Right cardiac atrium (tissue), 5 donors: ENCODE results near the gene GSE1. TPM values are rescaled to one million over a fixed set of nuclear protein-coding genes. Genes with fewer than 3 reads are reported as not detected.

Source experiments
- ATAC-seq, 2 donors: fragments of 200-7000 bp; cut with Tn5 transposase; one replicate each; pipeline versions ENCODE4 v1.8.0 to v1.9.1; 2020; ENCODE audit warnings: moderate library complexity in 2 of 2, mild to moderate bottlenecking in 1 of 2
- DNase-seq, 3 donors: peaks; one replicate each; pipeline ENCODE4 v3.0.0-alpha.2; 2020
- H3K27ac ChIP-seq: one replicate; pipeline ENCODE4 v1.5.1; 2013; ENCODE audit warnings: mild to moderate bottlenecking, low read length, control low read depth, moderate library complexity
- H3K27me3 ChIP-seq: one replicate; pipeline ENCODE4 v1.6.1; 2013; ENCODE audit not compliant: control insufficient read depth, insufficient read depth
- H3K4me1 ChIP-seq: one replicate; pipeline ENCODE4 v1.6.1; 2013; ENCODE audit warnings: low read length; ENCODE audit not compliant: control insufficient read depth, insufficient read depth
- H3K4me3 ChIP-seq: one replicate; pipeline ENCODE4 v1.5.1; 2013; ENCODE audit warnings: low read length, control low read depth
- H3K9me3 ChIP-seq: one replicate; pipeline ENCODE4 v1.6.1; 2013; ENCODE audit warnings: low read length; ENCODE audit not compliant: control insufficient read depth
- WGBS: extraction: QIAGEN DNeasy Blood & Tissue Kit; methylation state at CpG from one replicate; pipeline ENCODE4 v1.1.7; 2013; 5-methylcytosine and 5-hydroxymethylcytosine counted together
- intact Hi-C, 4 donors: fragments of 100-400 bp; cut with DNase I; formaldehyde crosslinking; loops; one replicate each; pipeline versions ENCODE4 v1.11.0 to v1.14.0; 2022 to 2023
- polyA plus RNA-seq: library from polyadenylated mRNA; stranded (reverse); fragments of 200-250 nt; gene quantifications from one replicate; pipeline ENCODE4 v1.2.3, GENCODE V29; 2013
- total RNA-seq, 4 donors: library from RNA; stranded (reverse); fragmentation: NEBNext Ultra II Directional; extraction: Animal tissue kit (Norgen Biotek cat#: 25700); gene quantifications; one replicate each; pipeline ENCODE4 v1.2.1, GENCODE V29; 2021
- donor health status: healthy with polysubstance abuse.
- donor health status: DM: no; HTN: yes; CAD: no.
- donor health status: DM: no; HTN: no; CAD: no.
- donor health status: DM: no; HTN: yes; CAD: no; lungs with severe emphysema.
- donor health status: DM: yes; HTN: yes; CAD: no.

The GSE1 gene
- total and polyA plus RNA-seq, 5 donors = 40.3 to 99.8 (median 87.6) TPM

DNA sequence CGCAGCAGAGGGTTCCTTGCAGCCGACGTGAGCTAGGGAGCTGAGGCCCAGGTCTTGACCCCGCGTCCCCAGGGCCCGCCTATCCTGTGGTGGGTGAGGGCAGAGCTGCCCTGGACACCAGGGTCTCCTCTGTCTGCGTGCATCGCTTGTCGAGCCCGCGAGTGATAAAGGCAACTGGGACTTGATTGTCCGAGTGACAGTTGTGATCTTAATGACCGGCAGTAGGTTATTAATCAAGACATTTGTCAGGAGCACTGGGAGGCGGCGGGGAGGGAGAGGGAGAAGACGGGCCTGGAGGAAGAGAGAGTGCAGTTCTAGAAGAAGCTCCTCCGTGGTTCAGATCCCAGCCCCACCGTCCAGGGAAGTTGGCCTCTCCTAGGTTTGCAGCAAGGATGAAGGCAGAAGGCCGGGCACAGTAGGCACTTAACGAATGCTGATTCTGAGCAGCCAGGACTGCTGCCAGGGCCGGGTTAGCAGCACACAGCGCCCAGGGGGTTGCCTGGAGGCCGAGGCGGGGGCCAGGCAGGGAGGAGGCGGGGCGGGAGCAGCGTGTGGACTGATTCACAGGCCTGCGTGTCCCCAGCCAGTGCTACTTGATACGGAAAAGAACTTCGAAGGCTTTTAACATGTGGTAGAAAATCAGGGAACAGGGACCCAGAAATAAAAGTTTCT lies 11.3 kb upstream of the GSE1 start:
- Histone ChIP-seq H3K4me3 (no peak overlapping the region), H3K9me3 (no peaks in the 10 kb centered on the region), H3K4me1 (peaks cover 18% of the 10 kb centered on the region), H3K27ac (peak overlapping the region; percentile 14), H3K27me3 (no peaks in the 10 kb centered on the region)
- DNase-seq (peak in 2 of 3 donors; percentile 51 to 75), ATAC-seq (peak; percentile 52 to 57)
- intact Hi-C loops = no loop called here
- WGBS = 73% methylated on average over 30 of the region's 30 CpGs

DNA sequence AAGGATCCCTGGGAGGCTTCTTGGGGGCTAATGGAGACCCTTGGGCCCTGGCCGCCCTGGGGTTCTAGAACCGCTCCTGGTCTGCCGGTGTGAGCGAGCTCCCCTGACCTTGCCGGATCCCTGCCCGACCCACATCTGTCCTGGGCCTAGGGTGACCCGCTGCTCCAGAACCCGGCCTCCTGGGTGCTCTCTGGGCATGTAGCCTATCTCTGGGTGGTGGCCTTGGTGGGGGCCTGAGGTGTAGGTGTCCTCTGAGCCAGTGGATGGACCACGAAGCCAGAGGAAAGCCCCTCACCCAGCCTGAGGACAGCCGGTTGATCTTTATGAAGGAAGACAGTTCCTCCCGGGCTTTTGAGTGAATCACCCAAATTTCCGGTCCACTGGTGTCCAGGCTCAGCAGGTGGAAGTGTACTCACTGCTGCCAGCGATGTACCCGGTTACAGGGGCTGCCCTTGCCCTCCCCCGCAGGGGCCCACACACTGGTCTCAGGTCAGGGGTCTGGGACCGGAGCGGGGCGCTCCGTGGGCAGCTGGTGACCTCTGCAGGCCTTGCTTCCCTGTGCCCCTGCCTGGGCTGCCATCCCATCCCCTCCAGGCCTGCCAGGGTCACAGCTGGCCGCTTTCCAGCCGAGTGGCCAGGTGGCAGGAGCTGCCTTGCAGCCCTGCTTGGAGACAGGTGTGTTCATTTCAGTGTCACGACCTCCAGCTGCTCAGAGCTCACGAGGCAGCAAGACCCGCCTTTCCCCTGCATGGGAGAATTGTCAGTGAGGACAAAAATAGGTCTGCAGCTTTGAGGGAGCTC lies 10.5 kb upstream of the GSE1 start:
- DNase-seq = peak in 1 of 3 donors; percentile 59
- no peak for ATAC-seq
- no peaks in the 10 kb centered on the region for H3K9me3 ChIP-seq
- 82% methylated on average over 24 of the region's 24 CpGs for WGBS
- intact Hi-C loops = no loop called here
- no peaks in the 10 kb centered on the region for H3K27me3 ChIP-seq
- H3K4me1 ChIP-seq = peaks cover 18% of the 10 kb centered on the region
- peak overlapping the region; percentile 19 for H3K27ac ChIP-seq
- no peak overlapping the region for H3K4me3 ChIP-seq

DNA sequence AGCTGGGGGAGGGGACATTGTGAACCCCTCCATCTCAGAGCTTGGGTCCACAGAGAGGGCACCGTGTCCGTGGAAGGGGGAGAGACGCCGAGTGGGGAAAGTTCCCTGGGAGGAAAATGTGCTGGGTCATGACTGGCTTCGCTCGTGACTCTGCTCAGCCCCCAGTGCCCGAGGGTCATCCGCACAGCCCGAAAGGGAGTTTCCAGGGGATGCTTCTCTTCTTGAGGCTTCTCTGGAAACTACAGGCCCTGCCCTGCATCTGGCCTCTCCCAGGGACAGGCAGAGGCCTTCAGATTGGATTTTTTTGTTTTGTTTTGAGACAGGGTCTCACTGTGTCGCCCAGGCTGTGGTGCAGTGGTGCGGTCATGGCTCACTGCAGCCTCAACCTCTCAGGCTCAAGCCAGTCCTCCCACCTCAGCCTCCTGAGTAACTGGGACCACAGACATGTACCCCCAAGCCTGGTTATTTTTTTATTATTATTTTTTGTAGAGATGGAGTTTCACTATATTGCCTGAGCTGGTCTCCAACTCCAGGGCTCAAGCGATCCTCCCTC lies 9.8 kb upstream of the GSE1 start:
- intact Hi-C loops = no loop called here
- Histone ChIP-seq H3K4me1 (peaks cover 18% of the 10 kb centered on the region), H3K4me3 (no peak overlapping the region), H3K9me3 (no peaks in the 10 kb centered on the region), H3K27me3 (no peaks in the 10 kb centered on the region), H3K27ac (no peak overlapping the region)
- 86% methylated on average over 12 of the region's 12 CpGs for WGBS
- ATAC-seq = no peak
- no peak for DNase-seq

DNA sequence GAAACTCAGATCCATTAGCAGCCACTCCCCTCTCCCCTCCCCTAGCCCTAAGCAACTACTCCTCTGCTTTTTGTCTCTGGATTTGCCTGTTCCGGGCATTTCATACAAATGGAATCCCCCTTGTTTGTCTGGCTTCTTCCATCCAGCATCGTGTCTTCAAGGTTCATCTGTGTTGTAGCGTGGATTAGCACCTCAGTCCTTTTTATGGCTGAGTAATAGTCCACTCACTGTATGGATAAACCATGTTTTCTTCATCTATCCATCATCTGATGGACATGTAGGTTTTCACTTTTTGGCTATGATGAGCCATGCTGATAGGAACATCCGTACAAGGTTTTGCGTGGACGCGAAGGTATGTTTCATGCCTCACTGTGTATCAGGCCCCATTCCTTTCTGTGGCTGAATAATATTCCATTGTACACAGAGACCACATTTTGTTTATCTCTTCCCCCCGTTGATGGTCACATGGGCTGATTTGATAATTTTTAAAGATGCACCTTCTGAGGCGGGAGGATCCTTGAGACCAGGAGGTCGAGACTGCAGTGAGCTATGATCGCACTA lies 8.9 kb upstream of the GSE1 start:
- ATAC-seq (no peak), DNase-seq (no peak)
- intact Hi-C loops = no loop called here
- 95% methylated on average over 11 of the region's 11 CpGs for WGBS
- no peaks in the 10 kb centered on the region for H3K27me3 ChIP-seq
- H3K4me1 ChIP-seq = peaks cover 18% of the 10 kb centered on the region
- no peaks in the 10 kb centered on the region for H3K9me3 ChIP-seq
- no peak overlapping the region for H3K4me3 ChIP-seq
- H3K27ac ChIP-seq = no peak overlapping the region

DNA sequence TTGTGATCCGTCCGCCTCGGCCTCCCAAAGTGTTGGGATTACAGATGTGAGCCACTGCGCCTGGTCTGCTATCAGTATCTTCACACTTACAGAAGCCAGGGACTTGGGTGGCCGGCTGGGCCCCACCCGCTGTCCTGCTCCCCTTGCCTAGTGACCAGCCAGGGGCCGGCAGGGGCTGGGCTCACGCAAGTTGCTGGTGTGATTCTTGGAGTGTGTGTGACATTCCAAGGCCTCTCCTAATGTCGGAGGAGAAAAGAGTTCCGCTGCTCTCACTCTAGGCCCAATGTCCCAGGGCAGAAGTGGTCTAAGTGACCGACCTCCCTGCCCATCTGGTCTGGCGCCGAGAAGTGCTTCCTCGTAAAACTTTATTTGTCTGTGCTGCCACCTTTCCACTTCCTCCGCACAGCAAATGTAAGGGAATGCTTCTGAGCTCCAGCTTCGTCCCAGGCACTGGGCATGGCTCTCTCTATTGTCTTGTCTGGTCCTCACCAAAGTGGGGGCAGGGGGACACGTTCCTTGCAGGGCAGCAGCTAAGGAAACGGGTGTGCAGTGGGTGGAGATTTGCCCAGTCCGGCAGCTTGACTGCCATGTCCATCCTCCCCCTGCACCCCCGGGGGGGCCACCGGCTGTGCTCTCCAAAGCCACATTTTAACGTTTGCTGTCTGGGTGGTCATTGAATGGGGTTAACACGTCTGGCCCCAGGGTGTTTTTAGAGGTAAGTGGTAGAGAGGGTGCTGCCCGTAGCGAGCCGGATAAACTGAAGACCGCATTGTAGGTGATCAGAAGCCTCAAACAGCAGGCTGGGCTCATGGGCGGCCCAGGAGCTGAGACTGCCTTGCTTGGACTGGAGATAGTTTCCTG lies 7.8 kb upstream of the GSE1 start:
- Histone ChIP-seq H3K9me3 (no peaks in the 10 kb centered on the region), H3K27me3 (no peaks in the 10 kb centered on the region), H3K4me1 (peaks cover 12% of the 10 kb centered on the region), H3K4me3 (no peak overlapping the region), H3K27ac (no peak overlapping the region)
- peak in 1 of 3 donors; percentile 72 for DNase-seq
- ATAC-seq = no peak
- intact Hi-C loops = loop anchor here in 1 of 4 donors (5.0 kb wide), 2 partner anchors 38 to 183 kb away; no protein-coding TSS in a partner anchor
- 72% methylated on average over 28 of the region's 28 CpGs for WGBS

DNA sequence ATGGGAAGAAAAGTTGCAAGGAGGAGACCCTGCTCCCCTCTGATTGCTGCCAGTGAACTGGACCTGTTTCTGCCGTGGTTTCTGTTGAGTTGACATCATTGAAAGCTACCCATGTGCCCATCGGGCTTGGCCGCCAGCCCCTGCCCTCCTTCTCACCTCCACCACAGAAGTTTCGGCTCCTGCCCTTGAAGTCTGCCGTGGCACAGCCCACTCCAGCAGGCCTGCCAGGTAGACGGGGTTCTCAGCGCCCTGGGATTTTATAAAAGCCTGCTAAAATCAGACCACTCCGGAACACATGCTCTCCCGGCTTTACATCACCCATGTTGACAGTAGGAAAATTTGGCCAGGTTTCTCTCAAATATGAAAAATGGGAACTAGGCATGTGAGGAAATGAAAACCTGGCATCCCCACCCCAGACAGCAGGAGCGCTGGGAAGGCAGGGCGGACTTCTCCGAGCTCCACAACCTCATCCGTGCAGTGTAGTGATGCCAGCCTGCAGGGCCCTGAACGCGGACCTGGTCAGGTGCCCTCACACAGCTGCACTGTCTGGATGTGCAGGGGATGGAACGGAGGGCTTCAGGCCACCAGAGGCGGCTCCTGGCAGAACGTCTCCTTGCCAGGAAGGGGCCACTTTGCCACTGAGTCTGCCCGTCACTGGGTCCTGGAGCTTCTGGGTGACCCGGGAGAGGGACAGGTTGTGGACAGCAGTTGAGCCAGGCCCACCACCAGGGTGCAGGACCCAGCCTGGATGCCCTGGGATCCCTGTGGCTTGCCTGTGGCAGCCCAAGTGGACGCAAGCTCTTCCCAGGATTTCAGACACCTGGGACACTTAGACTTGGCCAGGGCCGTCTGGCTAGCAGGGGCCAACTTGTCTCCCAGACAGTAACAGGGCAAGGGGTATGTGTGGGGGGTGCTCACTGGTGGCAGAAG lies 6.9 kb upstream of the GSE1 start:
- intact Hi-C loops = loop anchor here in 1 of 4 donors (5.0 kb wide), 2 partner anchors 39 to 184 kb away; no protein-coding TSS in a partner anchor
- H3K27me3 ChIP-seq = no peaks in the 10 kb centered on the region
- H3K9me3 ChIP-seq = no peaks in the 10 kb centered on the region
- 84% methylated on average over 22 of the region's 22 CpGs for WGBS
- no peak overlapping the region for H3K27ac ChIP-seq
- H3K4me3 ChIP-seq = no peak overlapping the region
- no peak for ATAC-seq
- peaks cover 16% of the 10 kb centered on the region for H3K4me1 ChIP-seq
- no peak for DNase-seq

DNA sequence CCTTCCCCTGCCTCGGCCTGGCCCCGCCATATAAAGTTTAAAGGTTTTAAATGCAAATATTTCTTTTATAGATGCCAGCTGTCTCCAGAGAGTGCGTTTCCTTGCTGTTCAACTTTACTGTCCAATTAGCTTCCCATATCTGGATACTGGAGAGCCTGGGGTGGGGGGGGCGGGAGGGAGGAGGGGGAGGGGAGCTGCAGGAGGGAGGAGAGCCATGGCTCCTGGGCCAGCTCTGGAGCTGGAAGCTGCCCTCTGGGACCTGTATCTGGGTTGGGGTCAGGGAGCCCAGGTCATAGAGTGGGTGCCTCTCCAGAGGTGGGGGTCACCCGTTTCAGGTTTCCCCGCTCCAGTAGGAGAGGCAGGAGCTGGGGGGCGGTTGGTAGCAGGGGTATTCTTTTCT lies 6.2 kb upstream of the GSE1 start:
- H3K27ac ChIP-seq = no peak overlapping the region
- DNase-seq = no peak
- 65% methylated on average over 7 of the region's 7 CpGs for WGBS
- ATAC-seq = no peak
- peaks cover 13% of the 10 kb centered on the region for H3K4me1 ChIP-seq
- no peak overlapping the region for H3K4me3 ChIP-seq
- H3K27me3 ChIP-seq = no peaks in the 10 kb centered on the region
- no peaks in the 10 kb centered on the region for H3K9me3 ChIP-seq
- intact Hi-C loops = loop anchor here in 1 of 4 donors (5.0 kb wide), 2 partner anchors 40 to 185 kb away; no protein-coding TSS in a partner anchor

DNA sequence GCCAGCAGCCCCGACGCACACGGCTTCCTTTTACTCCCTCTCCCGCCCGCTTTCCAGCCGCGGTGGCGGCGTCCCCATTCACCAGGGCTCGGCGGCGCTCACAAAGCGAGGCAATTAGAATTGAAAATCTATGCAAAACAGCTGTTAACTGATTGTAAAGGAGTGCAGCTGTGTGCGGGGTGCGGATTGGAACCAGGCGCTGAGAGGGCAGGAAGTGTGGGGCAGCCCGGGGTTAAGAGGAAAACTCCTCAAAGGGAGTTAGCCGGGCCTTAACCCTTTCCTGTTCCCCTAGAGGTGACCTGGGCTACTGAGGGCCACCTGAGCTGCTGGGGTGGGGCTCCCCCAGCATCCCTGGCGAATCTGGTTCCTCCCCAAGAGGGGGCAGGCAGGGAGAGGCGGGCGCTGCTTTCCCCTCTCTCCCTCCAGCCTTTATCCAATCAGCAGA lies 5.8 kb upstream of the GSE1 start:
- H3K9me3 ChIP-seq = no peaks in the 10 kb centered on the region
- intact Hi-C loops = loop anchor here in 1 of 4 donors (5.0 kb wide), 2 partner anchors 40 to 185 kb away; no protein-coding TSS in a partner anchor
- WGBS = 32% methylated on average over 21 of the region's 21 CpGs
- DNase-seq (peak in 1 of 3 donors; percentile 62), ATAC-seq (no peak)
- H3K4me1 ChIP-seq = peaks cover 11% of the 10 kb centered on the region
- H3K4me3 ChIP-seq = no peak overlapping the region
- H3K27me3 ChIP-seq = no peaks in the 10 kb centered on the region
- no peak overlapping the region for H3K27ac ChIP-seq

DNA sequence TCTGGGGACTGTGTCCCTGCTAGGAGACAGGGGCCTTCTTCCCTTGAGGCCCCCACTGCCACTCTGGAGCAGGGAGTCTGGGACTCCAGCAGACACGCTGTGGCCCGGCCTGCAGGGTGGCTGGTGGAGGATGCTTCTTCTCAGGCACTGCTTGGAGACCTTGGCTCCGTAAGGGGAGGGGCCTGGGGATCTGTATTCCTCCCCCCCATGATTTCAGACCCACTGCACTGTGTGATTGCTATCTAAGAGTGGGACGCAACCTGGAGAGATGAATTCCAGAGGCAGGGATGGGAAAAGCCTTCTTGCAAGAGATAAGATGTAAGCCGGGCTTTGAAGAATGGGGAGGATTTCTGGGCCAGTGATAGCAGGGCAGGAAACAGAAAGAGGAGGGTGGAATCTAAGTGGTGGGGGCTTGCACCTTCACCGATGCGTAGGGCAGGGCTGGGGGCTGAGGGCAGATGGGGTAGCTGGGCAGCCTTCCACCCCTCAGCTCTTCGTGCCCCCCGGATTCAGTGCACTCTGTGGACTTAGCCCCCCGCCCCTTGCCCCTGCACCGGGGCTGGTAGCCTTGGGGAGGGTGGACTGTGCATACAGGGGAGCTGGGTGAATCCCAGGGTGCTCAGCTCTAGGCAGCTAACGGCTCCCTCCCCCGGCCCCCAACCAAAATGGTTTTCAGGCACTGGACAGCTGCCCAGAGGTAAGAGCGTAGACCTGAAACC lies 5.2 kb upstream of the GSE1 start:
- no peak overlapping the region for H3K27ac ChIP-seq
- no peak for ATAC-seq
- H3K4me1 ChIP-seq = peaks cover 10% of the 10 kb centered on the region
- H3K4me3 ChIP-seq = no peak overlapping the region
- no peak for DNase-seq
- 81% methylated on average over 14 of the region's 14 CpGs for WGBS
- no peaks in the 10 kb centered on the region for H3K27me3 ChIP-seq
- intact Hi-C loops = loop anchor here in 1 of 4 donors (5.0 kb wide), 2 partner anchors 41 to 186 kb away; no protein-coding TSS in a partner anchor
- H3K9me3 ChIP-seq = no peaks in the 10 kb centered on the region
